OCI-M1 (cell line): ENCODE data around the gene GDPGP1.

ENCODE experiments used
- DNase-seq: peaks from one replicate; lab custom pipeline; 2025; lab: John Stamatoyannopoulos, UW

The GDPGP1 gene

GRCh38 chr15:90203922-90204321 is 30.1 kb upstream of the GDPGP1 start:
- no peak for DNase-seq

- DNase-seq = no peak
These were observed 28.8 kb upstream of the GDPGP1 start for GRCh38 chr15:90205050-90205848.

GRCh38 chr15:90205886-90206285 is 28.1 kb upstream of the GDPGP1 start:
- no peak for DNase-seq

GRCh38 chr15:90207252-90207651 is 26.8 kb upstream of the GDPGP1 start:
- no peak for DNase-seq

- DNase-seq = no peak
These were observed 25.7 kb upstream of the GDPGP1 start for GRCh38 chr15:90208356-90208755.

- DNase-seq = no peak
These were observed 24.4 kb upstream of the GDPGP1 start for GRCh38 chr15:90209591-90209990.

- DNase-seq = no peak
These were observed 23.4 kb upstream of the GDPGP1 start for GRCh38 chr15:90210593-90210992.

- DNase-seq = no peak
These were observed 23.0 kb upstream of the GDPGP1 start for GRCh38 chr15:90211009-90211408.

GRCh38 chr15:90211440-90212143 is 22.4 kb upstream of the GDPGP1 start:
- no peak for DNase-seq

GRCh38 chr15:90212221-90213098 is 21.5 kb upstream of the GDPGP1 start:
- DNase-seq = no peak

GRCh38 chr15:90213122-90213817 is 20.7 kb upstream of the GDPGP1 start:
- DNase-seq = no peak

GRCh38 chr15:90213818-90214204 is 20.2 kb upstream of the GDPGP1 start:
- DNase-seq = no peak

GRCh38 chr15:90214553-90215196 is 19.3 kb upstream of the GDPGP1 start:
- DNase-seq = peak; percentile 2

- DNase-seq = no peak
These were observed 16.2 kb upstream of the GDPGP1 start for GRCh38 chr15:90217671-90218394.

GRCh38 chr15:90219421-90220141 is 14.4 kb upstream of the GDPGP1 start:
- peak; percentile 58 for DNase-seq

- DNase-seq = peak; percentile 45
These were observed 12.6 kb upstream of the GDPGP1 start for GRCh38 chr15:90221246-90221900.

- DNase-seq = no peak
These were observed 11.5 kb upstream of the GDPGP1 start for GRCh38 chr15:90222547-90222946.

GRCh38 chr15:90223441-90224165 is 10.4 kb upstream of the GDPGP1 start:
- no peak for DNase-seq

GRCh38 chr15:90225047-90225446 is 9.0 kb upstream of the GDPGP1 start:
- DNase-seq = no peak
